C4-2B (cell line): Measurements from ENCODE around the gene ADAM12.

Experiments used
- ZFX ChIP-seq: fragments of 450-650 bp; IDR thresholded peaks from 2 replicates; pipeline ENCODE4 v1.6.1; 2017
- TF ChIP-seq, protein P1 (sequence below): fragments of 450-650 bp; conservative IDR thresholded peaks from 2 replicates; pipeline ENCODE4 v1.5.1; 2017; ENCODE audit warnings: mild to moderate bottlenecking

DNA sequence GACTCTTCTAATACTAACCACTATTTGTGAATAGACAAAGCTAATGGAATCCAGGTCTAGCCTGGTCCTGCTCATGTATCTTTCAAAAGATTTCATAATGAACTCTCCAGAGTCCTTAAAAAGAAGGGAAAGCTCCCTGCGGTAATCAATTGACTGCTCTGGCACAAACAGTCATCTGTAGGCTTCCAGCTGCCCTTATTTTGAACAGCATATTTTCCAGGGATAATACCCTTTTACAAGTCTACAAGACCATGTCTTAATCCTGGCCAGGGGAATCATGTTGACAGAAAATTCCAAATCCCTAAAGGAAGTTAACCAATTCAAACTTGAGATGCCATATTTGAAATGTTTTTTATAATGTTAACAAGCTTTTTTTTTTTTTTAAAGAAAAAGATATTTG is 34.6 kb downstream of the ADAM12 start:
- TF ChIP-seq, protein P1, sequence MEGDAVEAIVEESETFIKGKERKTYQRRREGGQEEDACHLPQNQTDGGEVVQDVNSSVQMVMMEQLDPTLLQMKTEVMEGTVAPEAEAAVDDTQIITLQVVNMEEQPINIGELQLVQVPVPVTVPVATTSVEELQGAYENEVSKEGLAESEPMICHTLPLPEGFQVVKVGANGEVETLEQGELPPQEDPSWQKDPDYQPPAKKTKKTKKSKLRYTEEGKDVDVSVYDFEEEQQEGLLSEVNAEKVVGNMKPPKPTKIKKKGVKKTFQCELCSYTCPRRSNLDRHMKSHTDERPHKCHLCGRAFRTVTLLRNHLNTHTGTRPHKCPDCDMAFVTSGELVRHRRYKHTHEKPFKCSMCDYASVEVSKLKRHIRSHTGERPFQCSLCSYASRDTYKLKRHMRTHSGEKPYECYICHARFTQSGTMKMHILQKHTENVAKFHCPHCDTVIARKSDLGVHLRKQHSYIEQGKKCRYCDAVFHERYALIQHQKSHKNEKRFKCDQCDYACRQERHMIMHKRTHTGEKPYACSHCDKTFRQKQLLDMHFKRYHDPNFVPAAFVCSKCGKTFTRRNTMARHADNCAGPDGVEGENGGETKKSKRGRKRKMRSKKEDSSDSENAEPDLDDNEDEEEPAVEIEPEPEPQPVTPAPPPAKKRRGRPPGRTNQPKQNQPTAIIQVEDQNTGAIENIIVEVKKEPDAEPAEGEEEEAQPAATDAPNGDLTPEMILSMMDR: no peak
- no peak for TF ChIP-seq ZFX
